Type B pancreatic cell (in vitro differentiated cells): Measurements from ENCODE around the gene NAV2. TPM values are rescaled to one million over a fixed set of nuclear protein-coding genes. Genes with fewer than 3 reads are reported as not detected.
A peak's percentile ranks its signal among the peaks of the same experiment; 100 is the strongest.
"Not testable (repeated sequence)": the region's sequence is repeated elsewhere in the genome, so short reads cannot be mapped to it uniquely, and the experiment has no call there.

Experiments
- DNase-seq: peaks from one replicate; pipeline ENCODE4 v3.0.0; 2021; ENCODE audit warnings: mixed read lengths; ENCODE audit not compliant: unreplicated experiment; ENCODE audit errors: extremely low spot score
- H3K27ac Mint-ChIP-seq: 2 replicates; pipeline ENCODE4 v1.8.0; 2021; ENCODE audit warnings: mild to moderate bottlenecking, mixed read lengths
- H3K27me3 Mint-ChIP-seq: 2 replicates; pipeline ENCODE4 v1.8.0; 2021; ENCODE audit warnings: mixed read lengths
- H3K36me3 Mint-ChIP-seq: 2 replicates; pipeline ENCODE4 v1.8.0; 2021; ENCODE audit warnings: mixed read lengths
- H3K4me1 Mint-ChIP-seq: one replicate; pipeline ENCODE4 v1.8.0; 2021; ENCODE audit warnings: mixed read lengths; ENCODE audit not compliant: unreplicated experiment
- H3K4me3 Mint-ChIP-seq: 2 replicates; pipeline ENCODE4 v1.8.0; 2021; ENCODE audit warnings: mild to moderate bottlenecking, mixed read lengths
- H3K9me3 Mint-ChIP-seq: 2 replicates; pipeline ENCODE4 v1.8.0; 2021; ENCODE audit warnings: mixed read lengths
- CTCF ChIP-seq: fragments of 200-600 bp; sonication (generic); conservative IDR thresholded peaks from 2 replicates; pipeline ENCODE4 v1.5.0; 2021; ENCODE audit warnings: antibody characterized with exemption, mild to moderate bottlenecking
- total RNA-seq: library from RNA; stranded (reverse); gene quantifications from 2 replicates; pipeline ENCODE4 v1.2.1, GENCODE V29; 2021; ENCODE audit warnings: low replicate concordance

Gene NAV2
- total RNA-seq, 1 donor from 2014 or later: 54.2 TPM

GRCh38 chr11:19889531-19889930 lies 176.9 kb downstream of the NAV2 start:
- Mint-ChIP-seq H3K4me3 (no peak overlapping the region), H3K9me3 (no peaks in the 10 kb centered on the region), H3K36me3 (peaks cover 26% of the 10 kb centered on the region), H3K27ac (no peak overlapping the region), H3K27me3 (no peaks in the 10 kb centered on the region), H3K4me1 (peaks cover 16% of the 10 kb centered on the region)
- DNase-seq: no peak
- no peak for TF ChIP-seq CTCF

- no peak overlapping the region for H3K27ac Mint-ChIP-seq
- no peak for TF ChIP-seq CTCF
- no peaks in the 10 kb centered on the region for H3K27me3 Mint-ChIP-seq
- no peak for DNase-seq
- H3K9me3 Mint-ChIP-seq: no peaks in the 10 kb centered on the region
- H3K36me3 Mint-ChIP-seq: peaks cover 26% of the 10 kb centered on the region
- peaks cover 16% of the 10 kb centered on the region for H3K4me1 Mint-ChIP-seq
- peak overlapping the region; percentile 2 for H3K4me3 Mint-ChIP-seq
These were observed 177.7 kb downstream of the NAV2 start for GRCh38 chr11:19890308-19890707.

- DNase-seq: no peak
- no peak for TF ChIP-seq CTCF
- peaks cover 26% of the 10 kb centered on the region for H3K36me3 Mint-ChIP-seq
- H3K27me3 Mint-ChIP-seq: no peaks in the 10 kb centered on the region
- peaks cover 17% of the 10 kb centered on the region for H3K4me1 Mint-ChIP-seq
- H3K9me3 Mint-ChIP-seq: no peaks in the 10 kb centered on the region
- no peak overlapping the region for H3K27ac Mint-ChIP-seq
- H3K4me3 Mint-ChIP-seq: no peak overlapping the region
These were observed 178.4 kb downstream of the NAV2 start for GRCh38 chr11:19891022-19891421.

- H3K4me1 Mint-ChIP-seq: peaks cover 20% of the 10 kb centered on the region
- H3K36me3 Mint-ChIP-seq: peaks cover 29% of the 10 kb centered on the region
- H3K27me3 Mint-ChIP-seq: no peaks in the 10 kb centered on the region
- H3K27ac Mint-ChIP-seq: no peak overlapping the region
- no peak overlapping the region for H3K4me3 Mint-ChIP-seq
- DNase-seq: no peak
- H3K9me3 Mint-ChIP-seq: no peaks in the 10 kb centered on the region
- no peak for TF ChIP-seq CTCF
These were observed 179.8 kb downstream of the NAV2 start for GRCh38 chr11:19892387-19892786.

GRCh38 chr11:19892876-19893275 lies 180.2 kb downstream of the NAV2 start:
- no peak overlapping the region for H3K27ac Mint-ChIP-seq
- no peak for DNase-seq
- TF ChIP-seq CTCF: no peak
- no peaks in the 10 kb centered on the region for H3K9me3 Mint-ChIP-seq
- no peaks in the 10 kb centered on the region for H3K27me3 Mint-ChIP-seq
- H3K4me3 Mint-ChIP-seq: no peak overlapping the region
- peaks cover 18% of the 10 kb centered on the region for H3K4me1 Mint-ChIP-seq
- peaks cover 30% of the 10 kb centered on the region for H3K36me3 Mint-ChIP-seq

GRCh38 chr11:19894404-19894803 lies 181.8 kb downstream of the NAV2 start:
- H3K9me3 Mint-ChIP-seq: no peaks in the 10 kb centered on the region
- peaks cover 32% of the 10 kb centered on the region for H3K36me3 Mint-ChIP-seq
- H3K27me3 Mint-ChIP-seq: no peaks in the 10 kb centered on the region
- no peak overlapping the region for H3K27ac Mint-ChIP-seq
- H3K4me1 Mint-ChIP-seq: peaks cover 10% of the 10 kb centered on the region
- no peak overlapping the region for H3K4me3 Mint-ChIP-seq
- TF ChIP-seq CTCF: no peak
- DNase-seq: no peak

- not testable (repeated sequence) for H3K27me3 Mint-ChIP-seq
- peaks cover 10% of the 10 kb centered on the region for H3K4me1 Mint-ChIP-seq
- H3K36me3 Mint-ChIP-seq: peaks cover 36% of the 10 kb centered on the region
These were observed 182.4 kb downstream of the NAV2 start for GRCh38 chr11:19895037-19895436.

More at GRCh38 chr11:19895037-19895436, 182.4 kb downstream of the NAV2 start:
- not testable (repeated sequence) for DNase-seq, H3K27ac Mint-ChIP-seq, H3K9me3 Mint-ChIP-seq, H3K4me3 Mint-ChIP-seq
